ENCODE data around the gene COX6A2. TPM values are rescaled to one million over a fixed set of nuclear protein-coding genes. Genes with fewer than 3 reads are reported as not detected.

Gene COX6A2
- total RNA-seq, 2 experiments from 2014 or later, result not detected

GRCh38 chr16:31430380-31431052 lies 2.4 kb upstream of the COX6A2 start:
- H3K4me1 ChIP-seq (ENCODE audit: insufficient read depth, low read length), result peaks cover 12% of the 10 kb centered on the region
- Mint-ChIP-seq H3K9me3 (no peaks in the 10 kb centered on the region), H3K4me3 (no peak overlapping the region)

GRCh38 chr16:31429796-31430195 lies 1.6 kb upstream of the COX6A2 start:
- Mint-ChIP-seq H3K27me3 (no peaks in the 10 kb centered on the region), H3K36me3 (ENCODE audit: low read depth) (no peaks in the 10 kb centered on the region), H3K27ac (no peak overlapping the region), H3K4me1 (ENCODE audit: low read depth) (no peaks in the 10 kb centered on the region), H3K9me3 (no peaks in the 10 kb centered on the region), H3K4me3 (no peak overlapping the region)
- ATAC-seq (ENCODE audit: poor library complexity) (no peak), DNase-seq (no peak)
- TF ChIP-seq CTCF (IDR thresholded peaks at IDR 0.05), result no peak
- Histone ChIP-seq H3K4me1 (ENCODE audit: insufficient read depth, low read length) (peaks cover 12% of the 10 kb centered on the region), H3K4me3 (ENCODE audit: low read length) (no peak overlapping the region), H3K27me3 (ENCODE audit: control insufficient read depth in 1 of 2, insufficient read depth in 2 of 2, low read length in 2 of 2) (no peaks in the 10 kb centered on the region), H3K27ac (ENCODE audit: low read depth in 1 of 2, low read length in 2 of 2) (no peak overlapping the region), H3K36me3 (ENCODE audit: insufficient read depth, low read length) (no peaks in the 10 kb centered on the region), H3K9me3 (ENCODE audit: control insufficient read depth in 1 of 2, insufficient read depth in 1 of 2, low read length in 2 of 2) (peaks cover 0 to 8% of the 10 kb centered on the region in 2 experiments)
- ChIA-PET CTCF (no interaction called here), POLR2A (interaction anchor here (0.8 kb wide), 1 partner anchor 102 kb away, joined by 3 read pairs; no protein-coding TSS in a partner anchor)
- intact Hi-C loops (cut with DNase I, micrococcal nuclease), result no loop called here

More at GRCh38 chr16:31430380-31431052, 2.4 kb upstream of the COX6A2 start:
- CTCF ChIA-PET, result no interaction called here
- H3K27ac ChIP-seq (ENCODE audit: low read depth in 1 of 2, low read length in 2 of 2), result no peak overlapping the region
- H3K27me3 ChIP-seq (ENCODE audit: control insufficient read depth in 1 of 2, insufficient read depth in 2 of 2, low read length in 2 of 2), result no peaks in the 10 kb centered on the region
- no peak for TF ChIP-seq CTCF (IDR thresholded peaks at IDR 0.05)
- Mint-ChIP-seq H3K4me1 (ENCODE audit: low read depth) (no peaks in the 10 kb centered on the region), H3K27me3 (no peaks in the 10 kb centered on the region), H3K36me3 (ENCODE audit: low read depth) (no peaks in the 10 kb centered on the region), H3K27ac (no peak overlapping the region)
- no peaks in the 10 kb centered on the region for H3K36me3 ChIP-seq (ENCODE audit: insufficient read depth, low read length)
- H3K9me3 ChIP-seq (ENCODE audit: control insufficient read depth in 1 of 2, insufficient read depth in 1 of 2, low read length in 2 of 2), result peaks cover 0 to 8% of the 10 kb centered on the region in 2 experiments
- ATAC-seq (ENCODE audit: poor library complexity), result no peak
- intact Hi-C loops (cut with DNase I, micrococcal nuclease), result no loop called here
- H3K4me3 ChIP-seq (ENCODE audit: low read length), result no peak overlapping the region
- POLR2A ChIA-PET, result no interaction called here
- DNase-seq, result no peak

- H3K36me3 Mint-ChIP-seq (ENCODE audit: low read depth), result no peaks in the 10 kb centered on the region
- intact Hi-C loops (cut with DNase I, micrococcal nuclease), result no loop called here
- H3K4me3 Mint-ChIP-seq, result no peak overlapping the region
Observed at GRCh38 chr16:31429314-31429713, 1.2 kb upstream of the COX6A2 start.

More at GRCh38 chr16:31429314-31429713, 1.2 kb upstream of the COX6A2 start:
- H3K27ac ChIP-seq (ENCODE audit: low read depth in 1 of 2, low read length in 2 of 2), result no peak overlapping the region
- H3K9me3 ChIP-seq (ENCODE audit: control insufficient read depth in 1 of 2, insufficient read depth in 1 of 2, low read length in 2 of 2), result peaks cover 0 to 8% of the 10 kb centered on the region in 2 experiments
- Mint-ChIP-seq H3K27me3 (no peaks in the 10 kb centered on the region), H3K4me1 (ENCODE audit: low read depth) (no peaks in the 10 kb centered on the region), H3K27ac (no peak overlapping the region), H3K9me3 (no peaks in the 10 kb centered on the region)
- ATAC-seq (ENCODE audit: poor library complexity), result no peak
- no peak overlapping the region for H3K4me3 ChIP-seq (ENCODE audit: low read length)
- no peak for DNase-seq
- no peaks in the 10 kb centered on the region for H3K36me3 ChIP-seq (ENCODE audit: insufficient read depth, low read length)
- no peaks in the 10 kb centered on the region for H3K27me3 ChIP-seq (ENCODE audit: control insufficient read depth in 1 of 2, insufficient read depth in 2 of 2, low read length in 2 of 2)
- H3K4me1 ChIP-seq (ENCODE audit: insufficient read depth, low read length), result peaks cover 12% of the 10 kb centered on the region
- no peak for TF ChIP-seq CTCF (IDR thresholded peaks at IDR 0.05)
- ChIA-PET POLR2A (interaction anchor here (0.8 kb wide), 1 partner anchor 102 kb away, joined by 3 read pairs; no protein-coding TSS in a partner anchor), CTCF (no interaction called here)
